Tibial nerve (tissue), 4 donors: Measurements from ENCODE around the gene GTPBP2. TPM values are rescaled to one million over a fixed set of nuclear protein-coding genes. Genes with fewer than 3 reads are reported as not detected.
A peak's percentile ranks its signal among the peaks of the same experiment; 100 is the strongest.

ENCODE experiments used
- DNase-seq, 2 donors: peaks; one replicate each; pipeline ENCODE4 v3.0.0-alpha.2; 2019; ENCODE audit warnings: low spot score in 2 of 2
- H3K27ac ChIP-seq, 4 donors: fragments of 200-600 bp; sonication (generic) in 3 of 4; one replicate each; pipeline ENCODE4 v1.5.1; 2017 to 2019; ENCODE audit warnings: mild to moderate bottlenecking in 1 of 4
- H3K27me3 ChIP-seq, 2 donors: fragments of 200-600 bp; sonication (generic) in 1 of 2; one replicate each; pipeline versions ENCODE4 v1.5.1 to v1.6.0; 2017 to 2019
- H3K36me3 ChIP-seq, 3 donors: fragments of 200-600 bp; sonication (generic); one replicate each; pipeline ENCODE4 v1.5.1; 2018 to 2019
- H3K4me1 ChIP-seq, 4 donors: fragments of 200-600 bp; sonication (generic) in 3 of 4; one replicate each; pipeline ENCODE4 v1.5.1; 2017 to 2019
- H3K4me3 ChIP-seq, 4 donors: fragments of 200-600 bp; sonication (generic) in 3 of 4; one replicate each; pipeline ENCODE4 v1.5.1; 2017 to 2019; ENCODE audit warnings: mild to moderate bottlenecking in 1 of 4, moderate library complexity in 1 of 4
- H3K9me3 ChIP-seq, 4 donors: fragments of 200-600 bp; sonication (generic) in 3 of 4; one replicate each; pipeline ENCODE4 v1.5.1; 2017 to 2019
- EP300 ChIP-seq, 2 donors: sonication (generic); formaldehyde crosslinking; IDR thresholded peaks; one replicate each; pipeline ENCODE4 v1.6.1; 2017; ENCODE audit warnings: antibody characterized with exemption in 2 of 2, mild to moderate bottlenecking in 1 of 2
- POLR2A ChIP-seq, 2 donors: fragments of 450-650 bp; IDR thresholded peaks; one replicate each; pipeline ENCODE4 v1.6.1; 2017; ENCODE audit warnings: antibody characterized with exemption in 2 of 2, mild to moderate bottlenecking in 2 of 2, moderate library complexity in 2 of 2
- WGBS, 2 donors: methylation state at CpG; one replicate each; pipeline ENCODE4 v1.1.5; 2018; 5-methylcytosine and 5-hydroxymethylcytosine counted together
- total RNA-seq, 4 donors: library from RNA; depleted of rRNA; stranded (reverse); fragments of >200 nt; gene quantifications; one replicate each; pipeline ENCODE4 v1.1.0, GENCODE V29; 2016
- TF ChIP-seq, protein P1 (sequence below), 5 experiments: fragments of 200-600 bp in 3 of 5; fragments of 450-650 bp in 2 of 5; sonication (generic) in 3 of 5; IDR thresholded peaks; one replicate each; pipeline ENCODE4 v1.5.1; 2016 to 2019; ENCODE audit warnings: antibody characterized with exemption in 5 of 5, mild to moderate bottlenecking in 3 of 5, moderate library complexity in 2 of 5

GTPBP2 gene
- total RNA-seq, 4 donors from 2014 or later, result 33.2 to 58.5 (median 39.7) TPM

DNA sequence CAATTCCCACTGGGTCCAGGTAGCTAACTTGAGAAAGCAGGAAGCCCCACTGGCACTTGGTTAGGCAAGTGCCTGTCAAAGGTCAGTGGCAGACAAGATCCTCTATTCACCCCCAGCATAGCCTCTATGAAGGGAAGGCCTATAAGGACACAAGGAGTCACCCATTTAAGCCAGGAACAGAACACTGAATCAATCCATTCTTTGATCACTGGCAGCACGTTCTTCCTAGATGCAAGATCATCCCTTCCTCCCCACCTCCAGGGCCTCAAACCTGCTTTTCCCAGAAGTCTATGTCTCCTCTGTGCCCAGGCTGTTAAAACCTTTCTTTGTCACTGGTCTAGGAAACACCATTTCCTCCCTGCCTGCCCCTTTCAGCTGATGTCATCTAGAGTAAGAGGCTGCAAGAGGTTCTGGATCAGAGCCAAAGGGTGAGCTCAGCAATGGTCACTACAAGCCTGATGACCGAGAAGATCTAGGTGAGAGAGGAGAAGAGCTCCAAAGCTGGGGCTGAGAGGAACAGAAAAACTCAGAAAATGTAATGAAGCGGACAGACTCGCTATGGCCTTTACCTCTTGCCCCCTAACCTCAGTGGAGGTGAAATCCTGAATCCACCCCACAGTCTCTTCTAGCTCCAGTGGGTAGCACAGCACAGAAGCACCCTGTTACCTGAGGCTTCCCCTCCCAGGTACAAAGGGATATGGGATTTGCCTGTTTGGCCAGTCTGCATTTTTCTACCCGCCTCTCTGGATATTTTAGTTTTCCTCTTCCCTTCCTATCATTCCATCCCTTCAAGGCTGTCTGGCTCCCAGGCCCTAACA lies 1.8 kb downstream of the GTPBP2 start:
- peak in 1 of 2 donors; percentile 57 for TF ChIP-seq EP300 (IDR thresholded peaks at IDR 0.05)
- TF ChIP-seq, protein P1, sequence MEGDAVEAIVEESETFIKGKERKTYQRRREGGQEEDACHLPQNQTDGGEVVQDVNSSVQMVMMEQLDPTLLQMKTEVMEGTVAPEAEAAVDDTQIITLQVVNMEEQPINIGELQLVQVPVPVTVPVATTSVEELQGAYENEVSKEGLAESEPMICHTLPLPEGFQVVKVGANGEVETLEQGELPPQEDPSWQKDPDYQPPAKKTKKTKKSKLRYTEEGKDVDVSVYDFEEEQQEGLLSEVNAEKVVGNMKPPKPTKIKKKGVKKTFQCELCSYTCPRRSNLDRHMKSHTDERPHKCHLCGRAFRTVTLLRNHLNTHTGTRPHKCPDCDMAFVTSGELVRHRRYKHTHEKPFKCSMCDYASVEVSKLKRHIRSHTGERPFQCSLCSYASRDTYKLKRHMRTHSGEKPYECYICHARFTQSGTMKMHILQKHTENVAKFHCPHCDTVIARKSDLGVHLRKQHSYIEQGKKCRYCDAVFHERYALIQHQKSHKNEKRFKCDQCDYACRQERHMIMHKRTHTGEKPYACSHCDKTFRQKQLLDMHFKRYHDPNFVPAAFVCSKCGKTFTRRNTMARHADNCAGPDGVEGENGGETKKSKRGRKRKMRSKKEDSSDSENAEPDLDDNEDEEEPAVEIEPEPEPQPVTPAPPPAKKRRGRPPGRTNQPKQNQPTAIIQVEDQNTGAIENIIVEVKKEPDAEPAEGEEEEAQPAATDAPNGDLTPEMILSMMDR (IDR thresholded peaks at IDR 0.05), result no peak
- Histone ChIP-seq H3K36me3 (peaks cover 0 to 41% (median 11%) of the 10 kb centered on the region in 3 donors), H3K27me3 (no peaks in the 10 kb centered on the region), H3K27ac (peak overlapping the region; percentile 21 to 97 (median 96)), H3K4me3 (no peak overlapping the region), H3K4me1 (peaks cover 0 to 36% (median 9%) of the 10 kb centered on the region in 4 donors), H3K9me3 (no peaks in the 10 kb centered on the region)
- WGBS, 2 donors, result 52 to 55% methylated on average over 5 of the region's 5 CpGs
- peak; percentile 60 to 85 for DNase-seq

GRCh38 chr6:43625393-43625992 lies 3.6 kb downstream of the GTPBP2 start:
- TF ChIP-seq, protein P1 (IDR thresholded peaks at IDR 0.05), result no peak
- TF ChIP-seq EP300 (IDR thresholded peaks at IDR 0.05) (no peak), POLR2A (IDR thresholded peaks at IDR 0.05) (no peak)
- H3K27ac ChIP-seq, result no peak overlapping the region
- H3K4me3 ChIP-seq, result no peak overlapping the region
- no peaks in the 10 kb centered on the region for H3K9me3 ChIP-seq
- H3K36me3 ChIP-seq, result peaks cover 0 to 59% (median 17%) of the 10 kb centered on the region in 3 donors
- H3K27me3 ChIP-seq, result no peaks in the 10 kb centered on the region
- 94% methylated on average over 15 to 16 of the region's 16 CpGs for WGBS, 2 donors
- no peak for DNase-seq
- peaks cover 0 to 31% (median 9%) of the 10 kb centered on the region in 4 donors for H3K4me1 ChIP-seq

GRCh38 chr6:43624786-43625288 lies 4.2 kb downstream of the GTPBP2 start:
- H3K4me1 ChIP-seq, result peaks cover 0 to 26% (median 7%) of the 10 kb centered on the region in 4 donors
- no peak overlapping the region for H3K4me3 ChIP-seq
- no peak overlapping the region for H3K27ac ChIP-seq
- DNase-seq, result no peak
- H3K36me3 ChIP-seq, result peaks cover 0 to 65% (median 17%) of the 10 kb centered on the region in 3 donors
- 85 to 90% methylated on average over 7 of the region's 7 CpGs for WGBS, 2 donors
- TF ChIP-seq, protein P1 (IDR thresholded peaks at IDR 0.05), result no peak
- TF ChIP-seq EP300 (IDR thresholded peaks at IDR 0.05) (no peak), POLR2A (IDR thresholded peaks at IDR 0.05) (no peak)
- H3K9me3 ChIP-seq, result no peaks in the 10 kb centered on the region
- no peaks in the 10 kb centered on the region for H3K27me3 ChIP-seq

DNA sequence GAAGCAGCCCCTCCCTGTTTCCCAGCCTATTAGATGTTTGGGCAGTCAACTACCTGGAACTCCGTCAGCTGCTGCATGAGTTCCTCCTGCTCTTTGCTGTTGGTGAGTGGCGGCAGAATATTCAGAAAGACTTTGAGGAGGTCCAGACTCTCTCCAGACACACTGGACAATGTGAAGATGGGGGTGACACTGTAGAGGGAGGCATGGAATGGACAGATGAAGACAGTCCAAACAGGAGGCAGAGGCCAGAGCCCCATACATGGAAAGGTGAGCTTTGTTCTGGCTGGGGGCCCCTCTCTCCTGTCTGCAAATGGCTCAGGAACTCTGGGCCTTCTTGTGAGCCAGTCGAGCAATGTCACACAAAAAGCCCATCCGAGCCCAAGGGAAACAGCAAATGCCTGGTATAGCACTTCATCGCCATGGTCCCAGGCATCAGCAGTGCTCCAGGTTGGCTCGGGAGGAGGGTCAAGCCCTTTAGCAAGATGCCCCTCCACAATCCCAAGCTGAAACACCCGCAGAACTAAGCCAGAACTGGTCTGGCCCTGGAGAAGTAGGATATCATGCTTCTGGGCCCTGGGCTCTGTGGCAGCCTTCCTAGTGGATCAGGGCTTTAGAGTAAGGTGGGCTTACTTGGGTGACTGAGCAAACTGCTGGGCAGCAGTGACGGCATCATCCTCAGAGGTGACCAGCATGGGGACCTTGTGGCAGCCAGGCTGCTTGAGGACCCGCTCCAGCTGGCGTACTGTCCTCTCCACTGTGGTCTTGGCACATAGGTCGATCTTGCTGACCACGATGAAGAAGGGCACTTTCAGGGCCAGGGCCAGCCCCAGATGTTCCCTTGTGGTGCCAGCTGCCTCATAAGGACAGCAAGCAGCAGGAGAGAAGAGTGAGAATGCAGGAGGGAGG lies 4.9 kb downstream of the GTPBP2 start:
- no peaks in the 10 kb centered on the region for H3K9me3 ChIP-seq
- no peaks in the 10 kb centered on the region for H3K27me3 ChIP-seq
- H3K36me3 ChIP-seq, result peaks cover 0 to 72% (median 17%) of the 10 kb centered on the region in 3 donors
- H3K27ac ChIP-seq, result no peak overlapping the region
- TF ChIP-seq POLR2A (IDR thresholded peaks at IDR 0.05) (no peak), EP300 (IDR thresholded peaks at IDR 0.05) (no peak)
- TF ChIP-seq, protein P1 (IDR thresholded peaks at IDR 0.05), result no peak
- no peak overlapping the region for H3K4me3 ChIP-seq
- no peak for DNase-seq
- peaks cover 0 to 26% (median 7%) of the 10 kb centered on the region in 4 donors for H3K4me1 ChIP-seq
- WGBS, 2 donors, result 87 to 94% methylated on average over 11 to 12 of the region's 12 CpGs
